ENCODE measurements around the gene ARRB2.
A peak's percentile ranks its signal among the peaks of the same experiment; 100 is the strongest.

Gene ARRB2

DNA sequence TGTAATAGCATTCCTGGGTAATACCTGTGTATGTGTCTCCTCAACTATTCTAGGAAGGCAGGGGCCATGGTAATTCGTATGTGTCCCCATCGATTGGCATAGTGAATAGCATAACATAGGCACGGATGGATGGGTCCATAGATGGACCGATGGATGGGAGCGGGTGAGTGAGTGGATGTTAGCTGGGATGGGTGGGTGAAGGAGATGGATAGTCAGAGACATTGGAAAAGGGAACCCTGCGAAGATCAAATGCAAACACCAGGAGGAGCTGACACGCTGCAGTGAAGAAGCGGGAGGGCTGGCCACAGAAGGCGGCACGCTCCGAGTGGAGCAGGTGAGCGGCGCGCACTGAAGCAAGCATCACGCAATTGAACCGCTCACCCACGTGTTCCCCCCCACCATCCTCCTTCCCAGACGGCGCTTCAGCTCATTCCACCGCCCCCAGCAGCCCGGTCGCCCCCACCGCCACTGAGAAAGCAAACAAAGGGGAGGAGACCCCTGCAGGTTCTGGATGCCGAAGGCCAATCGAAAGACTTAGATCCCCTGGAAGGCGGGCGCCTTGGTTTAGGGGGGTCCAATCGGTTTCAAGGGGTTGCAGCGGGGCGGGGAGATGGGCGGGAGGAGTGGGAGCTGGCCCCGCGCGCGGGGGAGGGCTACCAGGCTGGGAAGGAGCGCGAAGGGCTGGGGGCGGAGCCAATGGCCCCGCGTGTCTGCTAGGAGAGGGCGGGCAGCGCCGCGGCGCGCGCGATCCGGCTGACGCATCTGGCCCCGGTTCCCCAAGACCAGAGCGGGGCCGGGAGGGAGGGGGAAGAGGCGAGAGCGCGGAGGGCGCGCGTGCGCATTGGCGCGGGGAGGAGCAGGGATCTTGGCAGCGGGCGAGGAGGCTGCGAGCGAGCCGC, at the start of gene ARRB2:
TSS of gene ARRB2 (plus strand) at position 839 of the 899 bp plus-strand sequence. CDS start 90 bp downstream, outside the sequence.
- H3K9me3 Mint-ChIP-seq, result no peaks in the 10 kb centered on the region
- H3K4me1 Mint-ChIP-seq (ENCODE audit: low read depth), result peaks cover 45% of the 10 kb centered on the region
- H3K36me3 Mint-ChIP-seq (ENCODE audit: low read depth), result peaks cover 6% of the 10 kb centered on the region
- H3K27me3 Mint-ChIP-seq (ENCODE audit: low read depth), result no peaks in the 10 kb centered on the region
- H3K4me3 Mint-ChIP-seq, result peak within 1 kb of the TSS; percentile 94
- H3K27ac Mint-ChIP-seq, result peak within 1 kb of the TSS; percentile 95

DNA sequence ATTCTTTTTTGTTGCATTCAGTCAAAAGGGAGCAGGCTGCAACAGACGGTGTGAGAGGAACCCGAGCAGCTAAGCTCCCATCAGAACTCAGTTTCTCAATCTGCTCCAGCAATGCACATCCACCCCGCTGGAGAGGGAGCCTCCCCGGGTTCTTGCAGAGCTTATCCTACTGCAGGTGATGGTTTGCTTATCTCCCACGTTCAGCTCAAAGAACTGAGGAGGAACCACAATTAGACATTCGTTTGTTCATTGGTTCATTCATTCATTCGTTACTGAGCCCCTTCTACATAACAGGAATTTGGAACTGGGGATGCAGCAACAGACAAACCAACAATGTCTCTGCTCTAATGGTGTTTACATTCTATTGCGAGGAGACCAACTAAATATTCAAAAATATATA, 46.7 kb upstream of the ARRB2 start:
- no peaks in the 10 kb centered on the region for H3K36me3 Mint-ChIP-seq (ENCODE audit: low read depth)
- peaks cover 11% of the 10 kb centered on the region for H3K27me3 Mint-ChIP-seq (ENCODE audit: low read depth)
- H3K4me1 Mint-ChIP-seq (ENCODE audit: low read depth), result peaks cover 1% of the 10 kb centered on the region
- no peaks in the 10 kb centered on the region for H3K9me3 Mint-ChIP-seq
- no peak overlapping the region for H3K27ac Mint-ChIP-seq
- H3K4me3 Mint-ChIP-seq, result no peak overlapping the region

DNA sequence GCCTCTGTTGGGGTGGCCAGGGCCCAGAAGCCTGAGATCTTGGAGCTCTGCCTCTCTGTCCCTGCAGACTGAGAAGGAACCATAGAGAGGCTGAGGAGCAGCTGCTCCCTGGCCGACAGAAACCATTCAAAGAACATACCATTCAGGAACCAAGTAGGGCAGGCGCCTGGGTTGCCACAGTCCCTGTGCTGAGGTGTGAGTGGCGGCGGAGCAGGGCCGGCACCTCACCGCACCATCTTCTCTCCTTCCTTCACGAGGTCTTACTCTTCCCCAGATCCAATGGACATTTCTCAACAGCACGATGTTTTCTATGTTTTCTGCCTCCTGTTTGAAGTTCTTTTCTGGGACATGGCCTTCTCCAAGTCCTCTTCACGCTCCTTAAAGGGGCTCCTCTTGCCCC, 46.2 kb upstream of the ARRB2 start:
- Mint-ChIP-seq H3K4me3 (no peak overlapping the region), H3K9me3 (no peaks in the 10 kb centered on the region), H3K4me1 (ENCODE audit: low read depth) (no peaks in the 10 kb centered on the region), H3K27ac (no peak overlapping the region), H3K36me3 (ENCODE audit: low read depth) (no peaks in the 10 kb centered on the region), H3K27me3 (ENCODE audit: low read depth) (peaks cover 11% of the 10 kb centered on the region)

DNA sequence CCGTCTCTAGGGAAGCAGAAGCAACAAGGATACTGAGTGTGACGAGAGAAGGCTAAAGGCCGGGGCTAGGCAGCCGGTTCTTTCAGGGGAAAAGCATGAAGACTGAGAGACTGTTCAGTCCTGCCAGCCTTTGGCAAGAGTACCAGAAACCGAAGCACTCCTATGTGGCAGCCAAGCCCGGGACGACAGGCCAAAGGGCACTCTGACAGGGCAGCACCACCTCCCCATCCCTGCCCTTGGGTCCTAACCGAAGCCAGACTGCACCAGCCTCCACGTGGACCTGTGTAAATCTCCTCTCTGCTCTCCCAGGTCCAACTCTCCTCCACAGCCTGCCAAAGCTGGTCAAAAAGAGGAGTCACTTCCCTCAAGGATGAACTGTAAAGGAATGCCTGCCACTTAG, 45.4 kb upstream of the ARRB2 start:
- Mint-ChIP-seq H3K9me3 (no peaks in the 10 kb centered on the region), H3K4me3 (no peak overlapping the region), H3K27me3 (ENCODE audit: low read depth) (peaks cover 11% of the 10 kb centered on the region), H3K27ac (no peak overlapping the region), H3K36me3 (ENCODE audit: low read depth) (peaks cover 2% of the 10 kb centered on the region), H3K4me1 (ENCODE audit: low read depth) (no peaks in the 10 kb centered on the region)

DNA sequence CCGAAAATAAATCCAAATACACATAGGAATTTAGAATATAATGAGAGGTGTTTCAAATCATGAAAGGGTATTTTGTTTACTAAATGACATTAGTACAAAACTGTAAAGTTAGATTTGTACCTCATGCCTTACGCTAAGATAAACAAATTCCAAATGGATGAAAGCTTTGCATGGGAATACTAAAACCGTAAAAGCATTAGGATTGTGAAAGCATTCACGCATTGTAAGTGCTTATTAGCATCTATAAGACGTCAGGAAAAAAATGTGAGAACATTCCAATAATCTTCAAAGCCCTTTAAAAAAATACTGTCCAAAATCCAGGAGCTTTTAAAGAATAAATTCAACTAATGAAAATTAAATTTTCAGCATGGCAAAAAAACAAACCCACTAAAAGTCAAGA, 44.1 kb upstream of the ARRB2 start:
- Mint-ChIP-seq H3K4me1 (ENCODE audit: low read depth) (no peaks in the 10 kb centered on the region), H3K27ac (no peak overlapping the region), H3K27me3 (ENCODE audit: low read depth) (peaks cover 11% of the 10 kb centered on the region), H3K36me3 (ENCODE audit: low read depth) (peaks cover 12% of the 10 kb centered on the region), H3K9me3 (no peaks in the 10 kb centered on the region), H3K4me3 (no peak overlapping the region)

DNA sequence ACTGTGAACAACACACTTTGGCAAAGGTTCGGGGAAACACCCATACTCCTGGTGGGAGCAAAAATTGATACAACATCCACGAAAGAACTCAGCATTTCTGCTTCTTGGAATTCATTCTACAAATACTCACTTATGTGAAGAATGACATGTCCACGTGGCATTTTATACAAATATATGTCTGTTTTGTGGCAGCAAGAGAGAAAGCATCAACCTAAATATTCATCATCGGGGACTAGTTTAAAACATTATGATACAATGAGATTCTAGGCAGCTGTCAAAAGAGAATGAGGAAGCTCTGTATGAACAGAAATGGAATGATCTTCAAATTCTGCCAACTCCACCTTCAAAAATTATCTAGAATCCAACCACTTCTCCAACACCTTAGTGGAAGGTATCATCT, 43.3 kb upstream of the ARRB2 start:
- no peak overlapping the region for H3K27ac Mint-ChIP-seq
- no peaks in the 10 kb centered on the region for H3K4me1 Mint-ChIP-seq (ENCODE audit: low read depth)
- peaks cover 11% of the 10 kb centered on the region for H3K27me3 Mint-ChIP-seq (ENCODE audit: low read depth)
- peaks cover 16% of the 10 kb centered on the region for H3K36me3 Mint-ChIP-seq (ENCODE audit: low read depth)
- H3K4me3 Mint-ChIP-seq, result no peak overlapping the region
- no peaks in the 10 kb centered on the region for H3K9me3 Mint-ChIP-seq

DNA sequence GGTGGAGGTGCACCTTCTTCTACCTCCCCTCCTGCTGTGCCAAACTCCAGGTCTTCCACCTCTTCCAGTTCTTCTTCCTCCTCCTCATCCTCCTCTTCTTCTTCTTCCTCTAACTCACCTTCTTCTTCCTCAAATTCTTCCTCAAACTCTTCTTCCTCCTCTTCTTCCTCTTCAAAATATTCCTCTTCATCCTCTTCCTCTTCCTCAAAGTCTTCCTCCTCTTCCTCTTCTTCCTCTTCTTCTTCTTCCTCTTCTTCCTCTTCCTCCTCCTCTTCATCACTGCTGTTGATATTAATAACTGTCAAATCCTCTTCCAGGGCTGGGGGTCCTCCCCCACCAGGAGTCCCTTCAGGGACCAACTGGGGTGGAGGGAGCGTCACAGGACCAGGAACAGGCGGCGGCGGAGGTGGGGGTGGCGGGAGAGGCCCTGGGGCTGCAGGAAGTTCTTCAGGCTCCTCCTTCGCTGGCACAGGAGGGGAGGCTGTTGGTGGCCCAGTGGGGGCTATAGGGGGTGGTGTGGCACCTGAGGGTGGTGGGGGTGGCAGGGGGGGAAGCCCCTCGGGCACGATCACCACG, 38.3 kb upstream of the ARRB2 start:
- peaks cover 33% of the 10 kb centered on the region for H3K36me3 Mint-ChIP-seq (ENCODE audit: low read depth)
- H3K4me3 Mint-ChIP-seq, result no peak overlapping the region
- H3K9me3 Mint-ChIP-seq, result no peaks in the 10 kb centered on the region
- no peaks in the 10 kb centered on the region for H3K4me1 Mint-ChIP-seq (ENCODE audit: low read depth)
- no peaks in the 10 kb centered on the region for H3K27me3 Mint-ChIP-seq (ENCODE audit: low read depth)
- peak overlapping the region; percentile 18 for H3K27ac Mint-ChIP-seq

DNA sequence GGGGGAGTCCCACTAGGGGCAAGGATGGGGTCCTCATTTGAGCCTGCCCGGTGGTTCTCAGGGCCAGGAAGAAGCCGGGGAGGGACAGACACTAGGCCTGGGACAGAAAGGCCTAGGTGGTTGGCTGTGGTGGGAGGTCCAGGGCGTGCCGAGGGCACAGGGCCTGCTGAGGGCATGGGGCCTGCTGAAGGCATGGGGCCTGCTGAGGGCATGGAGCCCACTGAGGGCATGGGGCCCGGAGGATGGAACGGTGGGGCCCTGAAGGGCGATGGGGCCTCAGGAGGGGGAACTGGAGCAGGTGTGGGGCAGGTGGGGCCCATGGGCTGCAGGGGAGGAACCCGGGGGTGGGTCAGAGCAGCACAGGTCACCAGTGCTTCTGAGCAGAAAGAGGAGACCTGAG, 37.7 kb upstream of the ARRB2 start:
- no peak overlapping the region for H3K27ac Mint-ChIP-seq
- no peaks in the 10 kb centered on the region for H3K27me3 Mint-ChIP-seq (ENCODE audit: low read depth)
- no peak overlapping the region for H3K4me3 Mint-ChIP-seq
- no peaks in the 10 kb centered on the region for H3K9me3 Mint-ChIP-seq
- no peaks in the 10 kb centered on the region for H3K4me1 Mint-ChIP-seq (ENCODE audit: low read depth)
- peaks cover 33% of the 10 kb centered on the region for H3K36me3 Mint-ChIP-seq (ENCODE audit: low read depth)

DNA sequence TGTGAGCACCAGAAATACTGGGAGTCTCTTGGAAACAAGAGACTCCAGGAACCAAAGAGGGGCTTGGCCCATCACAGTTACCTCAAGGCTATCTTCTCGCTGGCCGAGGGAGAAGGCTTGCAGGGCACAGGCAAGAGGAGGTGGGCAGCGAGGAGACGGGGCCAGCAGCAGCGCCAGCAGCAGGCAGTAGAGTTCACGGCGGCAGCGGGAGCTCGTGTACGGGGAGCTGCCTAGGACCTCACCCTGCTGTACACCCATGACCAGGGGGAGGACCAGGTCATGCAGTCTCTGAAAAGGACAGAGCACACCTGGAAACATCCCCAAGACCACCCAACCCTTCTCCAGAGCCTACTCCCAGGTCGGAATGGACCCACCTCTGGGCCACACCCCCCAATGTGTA, 37.3 kb upstream of the ARRB2 start:
- Mint-ChIP-seq H3K27me3 (ENCODE audit: low read depth) (no peaks in the 10 kb centered on the region), H3K27ac (no peak overlapping the region), H3K4me1 (ENCODE audit: low read depth) (no peaks in the 10 kb centered on the region), H3K4me3 (no peak overlapping the region), H3K9me3 (no peaks in the 10 kb centered on the region), H3K36me3 (ENCODE audit: low read depth) (peaks cover 33% of the 10 kb centered on the region)

DNA sequence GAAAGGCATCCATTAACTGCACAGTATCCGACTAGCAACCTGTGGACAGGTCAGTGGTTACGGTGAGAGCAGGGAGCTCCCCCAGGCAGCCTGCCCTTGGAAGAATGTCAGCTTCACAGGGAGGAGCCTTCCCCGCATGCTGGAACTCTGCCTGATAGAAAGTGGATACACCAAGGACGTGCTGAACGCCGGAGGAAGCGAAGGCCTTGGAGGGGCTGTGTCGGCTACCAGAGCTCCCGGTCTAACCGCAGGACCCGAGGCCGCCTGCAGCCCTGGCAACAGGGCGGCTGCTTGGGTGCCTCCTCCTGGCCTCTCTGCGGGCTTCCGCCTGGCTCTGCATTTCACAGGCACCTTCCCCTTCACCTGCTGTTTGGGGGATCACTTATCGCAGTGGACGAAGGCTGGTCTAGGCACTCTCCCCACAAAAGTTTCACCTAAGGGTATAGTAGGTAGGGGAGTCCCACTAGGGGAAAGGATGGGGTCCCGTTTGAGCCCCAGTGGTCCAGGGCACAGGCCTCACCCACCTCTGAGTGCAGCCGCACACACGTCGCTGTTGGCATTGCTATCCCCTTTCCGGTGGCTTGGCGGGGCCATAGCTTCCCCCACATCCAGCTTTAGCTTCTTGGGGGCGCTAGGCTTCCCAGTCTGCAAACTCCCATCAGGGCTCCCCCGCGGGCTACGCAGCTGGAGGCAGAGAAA, 36.3 kb upstream of the ARRB2 start:
- Mint-ChIP-seq H3K36me3 (ENCODE audit: low read depth) (peaks cover 33% of the 10 kb centered on the region), H3K4me1 (ENCODE audit: low read depth) (peaks cover under 1% of the 10 kb centered on the region), H3K27ac (no peak overlapping the region), H3K9me3 (no peaks in the 10 kb centered on the region), H3K27me3 (ENCODE audit: low read depth) (no peaks in the 10 kb centered on the region), H3K4me3 (no peak overlapping the region)

DNA sequence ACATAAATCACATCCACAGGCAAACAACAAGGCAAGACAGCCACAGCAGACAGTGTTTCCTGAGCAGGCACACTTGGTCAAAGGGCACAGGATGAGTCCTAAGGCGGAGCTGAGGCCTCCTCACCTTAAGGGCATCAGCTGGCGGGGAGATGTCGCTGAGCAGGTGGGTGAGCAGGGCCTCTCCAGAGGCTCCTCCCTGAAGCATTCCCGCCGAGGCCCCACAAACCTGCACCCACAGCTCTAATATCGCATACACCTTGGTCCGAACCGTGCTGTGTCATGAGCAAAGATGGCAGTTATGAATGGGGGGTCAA, 35.8 kb upstream of the ARRB2 start:
- Mint-ChIP-seq H3K27ac (no peak overlapping the region), H3K27me3 (ENCODE audit: low read depth) (no peaks in the 10 kb centered on the region), H3K9me3 (no peaks in the 10 kb centered on the region), H3K36me3 (ENCODE audit: low read depth) (peaks cover 33% of the 10 kb centered on the region), H3K4me3 (no peak overlapping the region), H3K4me1 (ENCODE audit: low read depth) (peaks cover 2% of the 10 kb centered on the region)

DNA sequence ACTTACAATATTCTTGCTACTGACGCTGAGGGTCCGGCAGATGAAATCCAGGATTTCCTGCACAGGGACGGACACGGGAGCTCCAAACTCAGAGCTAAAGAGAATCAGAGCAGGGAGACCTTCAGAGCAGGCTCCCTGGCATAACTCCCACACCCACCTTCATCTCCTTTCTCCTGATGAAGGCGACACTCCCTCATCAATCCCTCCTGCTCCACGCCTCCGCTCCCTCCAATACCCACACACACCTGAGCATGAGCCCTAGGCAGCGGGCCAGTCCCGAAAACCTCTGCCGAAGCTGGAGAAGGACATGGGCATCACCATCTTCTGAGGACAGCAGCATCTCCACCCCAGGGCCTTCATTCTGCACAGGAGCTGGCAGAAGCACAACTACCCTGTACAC, 34.6 kb upstream of the ARRB2 start:
- Mint-ChIP-seq H3K4me1 (ENCODE audit: low read depth) (peaks cover 2% of the 10 kb centered on the region), H3K27me3 (ENCODE audit: low read depth) (no peaks in the 10 kb centered on the region), H3K9me3 (no peaks in the 10 kb centered on the region), H3K36me3 (ENCODE audit: low read depth) (peaks cover 28% of the 10 kb centered on the region), H3K27ac (no peak overlapping the region), H3K4me3 (no peak overlapping the region)

DNA sequence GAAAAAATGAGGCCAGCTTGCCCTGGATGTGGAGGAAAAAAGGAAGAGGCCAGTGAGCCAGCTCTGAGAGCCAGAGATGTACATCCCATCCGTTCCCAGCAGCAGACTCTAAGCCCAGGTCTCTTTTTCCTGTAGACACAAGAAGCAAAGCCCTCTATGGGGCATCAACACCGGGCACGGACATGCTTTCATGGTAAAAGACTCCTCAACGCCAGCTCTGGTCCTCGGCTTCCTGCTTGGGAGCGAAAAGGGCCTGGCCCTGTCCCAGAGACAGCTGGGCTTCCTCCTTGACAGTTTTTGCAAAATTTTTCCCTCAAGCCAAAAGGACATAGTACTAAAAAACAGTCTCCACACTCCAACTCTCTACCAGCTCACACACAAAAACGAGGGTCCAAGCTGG, 33.6 kb upstream of the ARRB2 start:
- no peaks in the 10 kb centered on the region for H3K27me3 Mint-ChIP-seq (ENCODE audit: low read depth)
- no peak overlapping the region for H3K27ac Mint-ChIP-seq
- no peaks in the 10 kb centered on the region for H3K9me3 Mint-ChIP-seq
- no peak overlapping the region for H3K4me3 Mint-ChIP-seq
- peaks cover 24% of the 10 kb centered on the region for H3K36me3 Mint-ChIP-seq (ENCODE audit: low read depth)
- peaks cover 2% of the 10 kb centered on the region for H3K4me1 Mint-ChIP-seq (ENCODE audit: low read depth)

DNA sequence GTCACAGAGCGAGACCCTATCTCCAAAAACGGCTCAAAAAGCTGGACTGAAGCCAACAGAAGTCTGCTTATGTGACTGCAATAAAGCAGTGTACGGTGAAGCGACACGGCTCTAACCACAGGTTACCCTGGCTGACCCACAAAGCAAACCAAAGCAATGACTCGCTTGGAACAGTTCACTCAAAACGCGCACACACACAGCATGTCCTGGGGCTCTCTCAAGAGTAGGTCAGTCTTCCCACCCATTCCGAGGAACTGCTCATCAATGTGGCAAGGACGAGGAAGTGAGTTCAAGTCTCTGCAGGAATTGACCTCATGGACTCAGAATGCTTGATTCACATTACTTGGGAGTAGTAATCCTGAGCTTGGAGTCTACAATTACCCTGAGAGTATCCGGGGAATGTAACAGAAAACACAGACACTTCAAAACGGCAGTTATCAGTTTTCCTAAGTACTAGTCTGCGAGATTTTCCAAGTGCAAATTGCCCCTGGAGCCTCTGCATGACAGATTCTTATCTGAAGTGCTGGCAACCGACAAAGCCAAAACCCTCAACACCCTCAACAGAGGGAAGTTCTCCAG, 31.9 kb upstream of the ARRB2 start:
- Mint-ChIP-seq H3K36me3 (ENCODE audit: low read depth) (peaks cover 31% of the 10 kb centered on the region), H3K4me1 (ENCODE audit: low read depth) (peaks cover 2% of the 10 kb centered on the region), H3K9me3 (no peaks in the 10 kb centered on the region), H3K27ac (no peak overlapping the region), H3K4me3 (no peak overlapping the region), H3K27me3 (ENCODE audit: low read depth) (no peaks in the 10 kb centered on the region)

DNA sequence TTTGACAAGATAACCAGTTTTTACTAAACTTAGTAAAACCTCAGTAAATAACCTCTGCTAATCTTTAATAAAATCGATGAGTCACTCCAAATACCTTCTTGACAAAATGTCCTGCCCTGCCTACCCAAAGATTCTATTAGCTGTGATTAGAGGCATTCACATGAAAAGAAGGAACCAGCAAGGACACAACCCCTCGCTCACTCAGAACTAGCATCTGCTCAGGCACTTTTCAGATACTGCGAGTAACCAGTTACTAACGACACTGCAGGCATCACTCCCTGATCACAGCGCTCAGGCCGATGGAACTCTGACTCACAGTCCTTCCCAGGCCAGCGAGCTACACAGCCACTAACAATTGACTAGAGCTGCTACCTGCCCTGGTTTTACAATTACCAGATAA, 30.8 kb upstream of the ARRB2 start:
- no peaks in the 10 kb centered on the region for H3K27me3 Mint-ChIP-seq (ENCODE audit: low read depth)
- H3K9me3 Mint-ChIP-seq, result no peaks in the 10 kb centered on the region
- peaks cover 2% of the 10 kb centered on the region for H3K4me1 Mint-ChIP-seq (ENCODE audit: low read depth)
- H3K36me3 Mint-ChIP-seq (ENCODE audit: low read depth), result peaks cover 33% of the 10 kb centered on the region
- H3K4me3 Mint-ChIP-seq, result no peak overlapping the region
- H3K27ac Mint-ChIP-seq, result no peak overlapping the region
